Endothelial cell (in vitro differentiated cells): ENCODE data around the gene ATG101. TPM values are rescaled to one million over a fixed set of nuclear protein-coding genes. Genes with fewer than 3 reads are reported as not detected.
A peak's percentile ranks its signal among the peaks of the same experiment; 100 is the strongest.

Experiments used
- DNase-seq: peaks from one replicate; pipeline ENCODE4 v3.0.0; 2021; ENCODE audit warnings: low spot score
- H3K27ac Mint-ChIP-seq: one replicate; pipeline ENCODE4 v1.8.0; 2021; ENCODE audit warnings: mixed read lengths, inconsistent platforms; ENCODE audit not compliant: unreplicated experiment
- H3K27me3 Mint-ChIP-seq: one replicate; pipeline ENCODE4 v1.8.0; 2021; ENCODE audit warnings: mild to moderate bottlenecking, moderate library complexity, mixed read lengths, inconsistent platforms; ENCODE audit not compliant: unreplicated experiment
- H3K36me3 Mint-ChIP-seq: one replicate; pipeline ENCODE4 v1.8.0; 2021; ENCODE audit warnings: mild to moderate bottlenecking, low read depth, mixed read lengths, inconsistent platforms; ENCODE audit not compliant: unreplicated experiment
- H3K4me1 Mint-ChIP-seq: one replicate; pipeline ENCODE4 v1.8.0; 2021; ENCODE audit warnings: mild to moderate bottlenecking, mixed read lengths, inconsistent platforms; ENCODE audit not compliant: unreplicated experiment
- H3K4me3 Mint-ChIP-seq: one replicate; pipeline ENCODE4 v1.8.0; 2021; ENCODE audit warnings: mild to moderate bottlenecking, mixed read lengths, inconsistent platforms; ENCODE audit not compliant: unreplicated experiment
- H3K9me3 Mint-ChIP-seq: one replicate; pipeline ENCODE4 v1.8.0; 2021; ENCODE audit warnings: mixed read lengths, inconsistent platforms; ENCODE audit not compliant: unreplicated experiment
- CTCF ChIP-seq: fragments of 200-600 bp; sonication (generic); IDR thresholded peaks from one replicate; pipeline ENCODE4 v1.5.0; 2021; ENCODE audit warnings: antibody characterized with exemption; ENCODE audit not compliant: unreplicated experiment
- total RNA-seq: library from RNA; stranded (reverse); fragmentation: NEBNext Ultra II Directional; extraction: Animal tissue kit (Norgen Biotek cat#: 25700); gene quantifications from one replicate; pipeline ENCODE4 v1.2.1, GENCODE V29; 2021; ENCODE audit not compliant: unreplicated experiment

Gene ATG101
- total RNA-seq, 1 donor from 2014 or later = 30.6 TPM

GRCh38 chr12:52081263-52081733, 11.5 kb downstream of the ATG101 start:
- Mint-ChIP-seq H3K27ac (no peak overlapping the region), H3K36me3 (peaks cover 18% of the 10 kb centered on the region), H3K4me3 (no peak overlapping the region), H3K27me3 (peaks cover 8% of the 10 kb centered on the region), H3K4me1 (peaks cover 10% of the 10 kb centered on the region), H3K9me3 (no peaks in the 10 kb centered on the region)
- DNase-seq = no peak
- TF ChIP-seq CTCF = no peak

GRCh38 chr12:52082026-52082668, 12.4 kb downstream of the ATG101 start:
- DNase-seq = no peak
- Mint-ChIP-seq H3K4me1 (peaks cover 11% of the 10 kb centered on the region), H3K4me3 (no peak overlapping the region), H3K27ac (no peak overlapping the region), H3K9me3 (no peaks in the 10 kb centered on the region), H3K27me3 (peaks cover 6% of the 10 kb centered on the region), H3K36me3 (peaks cover 14% of the 10 kb centered on the region)
- no peak for TF ChIP-seq CTCF

- H3K27ac Mint-ChIP-seq = no peak overlapping the region
- TF ChIP-seq CTCF = no peak
Observed at GRCh38 chr12:52082669-52082987, 12.8 kb downstream of the ATG101 start.

GRCh38 chr12:52082988-52083637, 13.3 kb downstream of the ATG101 start:
- peak; percentile 93 for TF ChIP-seq CTCF
- peak; percentile 72 for DNase-seq
- peaks cover 16% of the 10 kb centered on the region for H3K4me1 Mint-ChIP-seq
- no peaks in the 10 kb centered on the region for H3K9me3 Mint-ChIP-seq
- H3K4me3 Mint-ChIP-seq = no peak overlapping the region
- peaks cover 10% of the 10 kb centered on the region for H3K36me3 Mint-ChIP-seq
- H3K27me3 Mint-ChIP-seq = peaks cover 11% of the 10 kb centered on the region
- H3K27ac Mint-ChIP-seq = no peak overlapping the region

More at GRCh38 chr12:52082669-52082987, 12.8 kb downstream of the ATG101 start:
- Mint-ChIP-seq H3K9me3 (no peaks in the 10 kb centered on the region), H3K4me1 (peaks cover 14% of the 10 kb centered on the region), H3K36me3 (peaks cover 15% of the 10 kb centered on the region), H3K4me3 (no peak overlapping the region), H3K27me3 (peaks cover 9% of the 10 kb centered on the region)
- no peak for DNase-seq

- Mint-ChIP-seq H3K27ac (no peak overlapping the region), H3K27me3 (peaks cover 13% of the 10 kb centered on the region), H3K4me3 (no peak overlapping the region), H3K4me1 (peaks cover 16% of the 10 kb centered on the region), H3K36me3 (peaks cover 10% of the 10 kb centered on the region), H3K9me3 (no peaks in the 10 kb centered on the region)
- no peak for DNase-seq
- no peak for TF ChIP-seq CTCF
Observed at GRCh38 chr12:52083638-52083996, 13.8 kb downstream of the ATG101 start.
